Measurements from ENCODE around the gene TUT4. TPM values are rescaled to one million over a fixed set of nuclear protein-coding genes. Genes with fewer than 3 reads are reported as not detected.

TUT4 gene
- total RNA-seq, 1 donor from 2014 or later, result 36.2 TPM

GRCh38 chr1:52569449-52570210 lies 16.7 kb upstream of the TUT4 start:
- Histone ChIP-seq H3K27me3 (no peaks in the 10 kb centered on the region), H3K9me3 (no peaks in the 10 kb centered on the region), H3K36me3 (no peaks in the 10 kb centered on the region), H3K4me3 (no peak overlapping the region), H3K27ac (no peak overlapping the region), H3K4me1 (no peaks in the 10 kb centered on the region)
- DNase-seq (ENCODE audit: low spot score in 2 of 2), result no peak
- TF ChIP-seq CTCF (IDR thresholded peaks at IDR 0.05), result no peak
- intact Hi-C loops (cut with DNase I), result no loop called here

GRCh38 chr1:52567943-52568342 lies 15.1 kb upstream of the TUT4 start:
- DNase-seq (ENCODE audit: low spot score in 2 of 2), result no peak
- Histone ChIP-seq H3K4me1 (no peaks in the 10 kb centered on the region), H3K27me3 (no peaks in the 10 kb centered on the region), H3K4me3 (no peak overlapping the region), H3K9me3 (no peaks in the 10 kb centered on the region), H3K36me3 (no peaks in the 10 kb centered on the region), H3K27ac (no peak overlapping the region)
- intact Hi-C loops (cut with DNase I), result no loop called here
- TF ChIP-seq CTCF (IDR thresholded peaks at IDR 0.05), result no peak

GRCh38 chr1:52562766-52563165 lies 9.9 kb upstream of the TUT4 start:
- Histone ChIP-seq H3K27me3 (no peaks in the 10 kb centered on the region), H3K9me3 (no peaks in the 10 kb centered on the region), H3K4me1 (no peaks in the 10 kb centered on the region), H3K27ac (no peak overlapping the region), H3K36me3 (no peaks in the 10 kb centered on the region), H3K4me3 (no peak overlapping the region)
- DNase-seq (ENCODE audit: low spot score in 2 of 2), result no peak
- intact Hi-C loops (cut with DNase I), result no loop called here
- no peak for TF ChIP-seq CTCF (IDR thresholded peaks at IDR 0.05)

- TF ChIP-seq CTCF (IDR thresholded peaks at IDR 0.05), result no peak
- Histone ChIP-seq H3K27me3 (no peaks in the 10 kb centered on the region), H3K27ac (no peak overlapping the region), H3K36me3 (no peaks in the 10 kb centered on the region), H3K4me3 (no peak overlapping the region), H3K9me3 (no peaks in the 10 kb centered on the region), H3K4me1 (no peaks in the 10 kb centered on the region)
- intact Hi-C loops (cut with DNase I), result loop anchor here (10.0 kb wide), 1 partner anchor 765 kb away; the partner anchor contains the start of gene LRP8
- DNase-seq (ENCODE audit: low spot score in 2 of 2), result no peak
These were observed 7.0 kb upstream of the TUT4 start for GRCh38 chr1:52559875-52560274.

GRCh38 chr1:52558941-52559340 lies 6.0 kb upstream of the TUT4 start:
- TF ChIP-seq CTCF (IDR thresholded peaks at IDR 0.05), result no peak
- no peak for DNase-seq (ENCODE audit: low spot score in 2 of 2)
- Histone ChIP-seq H3K9me3 (no peaks in the 10 kb centered on the region), H3K36me3 (no peaks in the 10 kb centered on the region), H3K4me1 (peaks cover 0 to 2% of the 10 kb centered on the region in 2 donors), H3K4me3 (no peak overlapping the region), H3K27me3 (no peaks in the 10 kb centered on the region), H3K27ac (no peak overlapping the region)
- intact Hi-C loops (cut with DNase I), result loop anchor here (10.0 kb wide), 1 partner anchor 766 kb away; the partner anchor contains the start of gene LRP8

All from ascending aorta (tissue), 2 donors.